A673 (cell line): ENCODE results near the gene RASSF10. TPM values are rescaled to one million over a fixed set of nuclear protein-coding genes. Genes with fewer than 3 reads are reported as not detected.
A peak's percentile ranks its signal among the peaks of the same experiment; 100 is the strongest.

Source experiments
- BruUV-seq: library from RNA; stranded (reverse); fragments of 400-500 nt; replicated peaks from 2 replicates; lab custom pipeline; 2021; lab: Mats Ljungman, UMichigan
- CTCF ChIA-PET: fragments of 300-600 bp; sonication (Branson Sonifier 250); formaldehyde crosslinking; loops from one replicate; lab custom pipeline; 2022; ENCODE audit warnings: antibody characterized with exemption; lab: Charles Lee
- POLR2A ChIA-PET: fragments of 300-600 bp; sonication (Branson Sonifier 250); formaldehyde crosslinking; loops from one replicate; lab custom pipeline; 2022; ENCODE audit warnings: antibody characterized with exemption; ENCODE audit not compliant: low non-redundant PET; lab: Charles Lee
- DNase-seq: peaks from one replicate; pipeline ENCODE4 v3.0.0-alpha.2; 2015; ENCODE audit warnings: low spot score
- H3K27ac ChIP-seq: fragments of 200-600 bp; sonication (generic); 2 replicates; pipeline ENCODE4 v1.5.1; 2016; ENCODE audit warnings: mixed run types, low read depth, mild to moderate bottlenecking, mixed read lengths, antibody characterized with exemption, low read length; ENCODE audit not compliant: poor library complexity, severe bottlenecking
- H3K27me3 ChIP-seq: fragments of 200-600 bp; sonication (generic); replicated peaks from 2 replicates; pipeline ENCODE4 v1.6.1; 2017; ENCODE audit warnings: mixed run types, low read depth, mild to moderate bottlenecking, mixed read lengths, antibody characterized with exemption, low read length; ENCODE audit not compliant: insufficient read depth, poor library complexity
- H3K36me3 ChIP-seq: fragments of 200-600 bp; sonication (generic); 2 replicates; pipeline ENCODE4 v1.6.1; 2016; ENCODE audit warnings: mixed run types, mild to moderate bottlenecking, mixed read lengths, antibody characterized with exemption, low read length; ENCODE audit not compliant: insufficient read depth, poor library complexity, severe bottlenecking
- H3K4me1 ChIP-seq: fragments of 200-600 bp; sonication (generic); 2 replicates; pipeline ENCODE4 v1.6.1; 2017; ENCODE audit warnings: mixed run types, mild to moderate bottlenecking, mixed read lengths, antibody characterized with exemption, low read length; ENCODE audit not compliant: insufficient read depth, poor library complexity, severe bottlenecking
- H3K4me3 ChIP-seq: fragments of 200-600 bp; sonication (generic); 2 replicates; pipeline ENCODE4 v1.5.1; 2016; ENCODE audit warnings: low read depth, mixed run types, mild to moderate bottlenecking, mixed read lengths, low read length; ENCODE audit not compliant: poor library complexity, severe bottlenecking
- H3K9me3 ChIP-seq: fragments of 200-600 bp; sonication (generic); 2 replicates; pipeline ENCODE4 v1.6.1; 2016; ENCODE audit warnings: mixed run types, low read depth, mild to moderate bottlenecking, mixed read lengths, antibody characterized with exemption, low read length; ENCODE audit not compliant: poor library complexity, severe bottlenecking
- CTCF ChIP-seq: fragments of 300-800, 200-600 bp; sonication (generic); conservative IDR thresholded peaks from 2 replicates; pipeline ENCODE4 v1.5.1; 2017; ENCODE audit warnings: low read depth, mild to moderate bottlenecking, antibody characterized with exemption, low read length, moderate library complexity, mixed read lengths
- EZH2 ChIP-seq: fragments of 200-600 bp; sonication (generic); IDR thresholded peaks from 2 replicates; pipeline ENCODE4 v1.6.1; 2017; ENCODE audit warnings: borderline replicate concordance, low read depth, mild to moderate bottlenecking, mixed read lengths, antibody characterized with exemption, low read length; ENCODE audit not compliant: poor library complexity, severe bottlenecking
- intact Hi-C: fragments of 100-400 bp; cut with micrococcal nuclease; formaldehyde crosslinking; loops from one replicate; pipeline ENCODE4 v1.10.0; 2022; ENCODE audit not compliant: unreplicated experiment
- total RNA-seq: library from RNA; stranded (reverse); gene quantifications from 2 replicates; pipeline ENCODE4 v1.2.3, GENCODE V29; 2021

RASSF10 gene
- total RNA-seq, 1 experiment from 2014 or later = 0.15 TPM

GRCh38 chr11:13013054-13013488 is 4.0 kb downstream of the RASSF10 start:
- Histone ChIP-seq H3K4me1 (no peaks in the 10 kb centered on the region), H3K4me3 (no peak overlapping the region), H3K27ac (no peak overlapping the region), H3K27me3 (peaks cover 88% of the 10 kb centered on the region), H3K36me3 (no peaks in the 10 kb centered on the region), H3K9me3 (no peaks in the 10 kb centered on the region)
- TF ChIP-seq EZH2 (no peak), CTCF (no peak)
- BruUV-seq = no TSS peak
- no peak for DNase-seq
- intact Hi-C loops = no loop called here
- POLR2A ChIA-PET = interaction anchor here (0.5 kb wide), 1 partner anchor 55 kb away, joined by 3 read pairs; no protein-coding TSS in a partner anchor
- CTCF ChIA-PET = interaction anchor here (0.9 kb wide), 1 partner anchor 75 kb away, joined by 6 read pairs; no protein-coding TSS in a partner anchor

GRCh38 chr11:13015753-13016152 is 6.6 kb downstream of the RASSF10 start:
- intact Hi-C loops = no loop called here
- BruUV-seq = no TSS peak
- no peak overlapping the region for H3K27ac ChIP-seq
- H3K4me1 ChIP-seq = no peaks in the 10 kb centered on the region
- H3K36me3 ChIP-seq = no peaks in the 10 kb centered on the region
- TF ChIP-seq CTCF (no peak), EZH2 (no peak)
- ChIA-PET POLR2A (no interaction called here), CTCF (no interaction called here)
- no peak for DNase-seq
- H3K27me3 ChIP-seq = peaks cover 81% of the 10 kb centered on the region
- no peak overlapping the region for H3K4me3 ChIP-seq
- H3K9me3 ChIP-seq = no peaks in the 10 kb centered on the region

- Histone ChIP-seq H3K36me3 (no peaks in the 10 kb centered on the region), H3K27me3 (peaks cover 82% of the 10 kb centered on the region), H3K4me3 (no peak overlapping the region), H3K9me3 (no peaks in the 10 kb centered on the region), H3K4me1 (no peaks in the 10 kb centered on the region), H3K27ac (no peak overlapping the region)
- no peak for DNase-seq
- POLR2A ChIA-PET = no interaction called here
- TF ChIP-seq EZH2 = no peak
- 0 out of 2 replicates have a peak, but pooled peaks have one; percentile 10 for TF ChIP-seq CTCF
- CTCF ChIA-PET = no interaction called here
- intact Hi-C loops = no loop called here
- no TSS peak for BruUV-seq
Observed at GRCh38 chr11:13016415-13016814, 7.3 kb downstream of the RASSF10 start.
